Suprapubic skin (tissue), 4 donors: ENCODE results near the gene APC2. TPM values are rescaled to one million over a fixed set of nuclear protein-coding genes. Genes with fewer than 3 reads are reported as not detected.

Source experiments
- DNase-seq, 2 donors: peaks; one replicate each; pipeline ENCODE4 v3.0.0-alpha.2; 2019; ENCODE audit warnings: low spot score in 2 of 2
- H3K27ac ChIP-seq: fragments of 200-600 bp; sonication (generic); one replicate; pipeline ENCODE4 v1.5.1; 2019
- H3K27me3 ChIP-seq: fragments of 200-600 bp; sonication (generic); one replicate; pipeline ENCODE4 v1.5.1; 2019
- H3K36me3 ChIP-seq: fragments of 200-600 bp; sonication (generic); one replicate; pipeline ENCODE4 v1.5.1; 2019
- H3K4me1 ChIP-seq: fragments of 200-600 bp; sonication (generic); one replicate; pipeline ENCODE4 v1.5.1; 2019
- H3K4me3 ChIP-seq: fragments of 200-600 bp; sonication (generic); one replicate; pipeline ENCODE4 v1.5.1; 2019; ENCODE audit warnings: mild to moderate bottlenecking
- H3K9me3 ChIP-seq: fragments of 200-600 bp; sonication (generic); one replicate; pipeline ENCODE4 v1.5.1; 2019
- EP300 ChIP-seq: sonication (generic); formaldehyde crosslinking; IDR thresholded peaks from one replicate; pipeline ENCODE4 v1.6.1; 2017; ENCODE audit warnings: antibody characterized with exemption
- POLR2A ChIP-seq, 2 donors: fragments of 450-650 bp; IDR thresholded peaks; one replicate each; pipeline ENCODE4 v1.6.1; 2017; ENCODE audit warnings: antibody characterized with exemption in 2 of 2, mild to moderate bottlenecking in 2 of 2, moderate library complexity in 2 of 2
- POLR2AphosphoS5 ChIP-seq, 3 donors: sonication (generic); formaldehyde crosslinking; IDR thresholded peaks; one replicate each; pipeline ENCODE4 v1.6.1; 2017; ENCODE audit warnings: antibody characterized with exemption in 3 of 3
- WGBS: methylation state at CpG from one replicate; pipeline ENCODE4 v1.1.5; 2018; 5-methylcytosine and 5-hydroxymethylcytosine counted together
- total RNA-seq, 4 donors: library from RNA; depleted of rRNA; stranded (reverse); fragments of >200 nt; gene quantifications; one replicate each; pipeline ENCODE4 v1.1.0, GENCODE V29; 2016
- TF ChIP-seq, protein P1 (sequence below), 2 donors: fragments of 200-600 bp in 1 of 2; fragments of 450-650 bp in 1 of 2; sonication (generic) in 1 of 2; IDR thresholded peaks; one replicate each; pipeline ENCODE4 v1.5.1; 2016 to 2019; ENCODE audit warnings: antibody characterized with exemption in 2 of 2, mild to moderate bottlenecking in 1 of 2, moderate library complexity in 1 of 2

Gene APC2
- total RNA-seq, 4 donors from 2014 or later: 0.08 to 0.30 (median 0.26) TPM; not detected in 1

GRCh38 chr19:1471515-1472160 is 21.7 kb downstream of the APC2 start:
- H3K4me1 ChIP-seq: peaks cover 65% of the 10 kb centered on the region
- H3K27me3 ChIP-seq: peaks cover 74% of the 10 kb centered on the region
- no peaks in the 10 kb centered on the region for H3K9me3 ChIP-seq
- TF ChIP-seq POLR2A (IDR thresholded peaks at IDR 0.05) (no peak), POLR2AphosphoS5 (IDR thresholded peaks at IDR 0.05) (no peak), EP300 (no peak)
- TF ChIP-seq, protein P1, sequence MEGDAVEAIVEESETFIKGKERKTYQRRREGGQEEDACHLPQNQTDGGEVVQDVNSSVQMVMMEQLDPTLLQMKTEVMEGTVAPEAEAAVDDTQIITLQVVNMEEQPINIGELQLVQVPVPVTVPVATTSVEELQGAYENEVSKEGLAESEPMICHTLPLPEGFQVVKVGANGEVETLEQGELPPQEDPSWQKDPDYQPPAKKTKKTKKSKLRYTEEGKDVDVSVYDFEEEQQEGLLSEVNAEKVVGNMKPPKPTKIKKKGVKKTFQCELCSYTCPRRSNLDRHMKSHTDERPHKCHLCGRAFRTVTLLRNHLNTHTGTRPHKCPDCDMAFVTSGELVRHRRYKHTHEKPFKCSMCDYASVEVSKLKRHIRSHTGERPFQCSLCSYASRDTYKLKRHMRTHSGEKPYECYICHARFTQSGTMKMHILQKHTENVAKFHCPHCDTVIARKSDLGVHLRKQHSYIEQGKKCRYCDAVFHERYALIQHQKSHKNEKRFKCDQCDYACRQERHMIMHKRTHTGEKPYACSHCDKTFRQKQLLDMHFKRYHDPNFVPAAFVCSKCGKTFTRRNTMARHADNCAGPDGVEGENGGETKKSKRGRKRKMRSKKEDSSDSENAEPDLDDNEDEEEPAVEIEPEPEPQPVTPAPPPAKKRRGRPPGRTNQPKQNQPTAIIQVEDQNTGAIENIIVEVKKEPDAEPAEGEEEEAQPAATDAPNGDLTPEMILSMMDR (IDR thresholded peaks at IDR 0.05): no peak
- peaks cover 9% of the 10 kb centered on the region for H3K36me3 ChIP-seq
- H3K4me3 ChIP-seq: peak overlapping the region; percentile 51
- no CpG with 5 or more reads among the region's 24 CpGs for WGBS
- no peak for DNase-seq
- no peak overlapping the region for H3K27ac ChIP-seq

- H3K4me1 ChIP-seq: peaks cover 61% of the 10 kb centered on the region
- TF ChIP-seq EP300 (no peak), POLR2A (IDR thresholded peaks at IDR 0.05) (no peak), POLR2AphosphoS5 (IDR thresholded peaks at IDR 0.05) (no peak)
- TF ChIP-seq, protein P1 (IDR thresholded peaks at IDR 0.05): no peak
- DNase-seq: no peak
- H3K36me3 ChIP-seq: peaks cover 9% of the 10 kb centered on the region
- H3K27me3 ChIP-seq: peaks cover 66% of the 10 kb centered on the region
- no peaks in the 10 kb centered on the region for H3K9me3 ChIP-seq
- WGBS: 43% methylated on average over 24 of the region's 44 CpGs
- H3K27ac ChIP-seq: no peak overlapping the region
- no peak overlapping the region for H3K4me3 ChIP-seq
Measured at GRCh38 chr19:1472231-1473084, 22.5 kb downstream of the APC2 start.

DNA sequence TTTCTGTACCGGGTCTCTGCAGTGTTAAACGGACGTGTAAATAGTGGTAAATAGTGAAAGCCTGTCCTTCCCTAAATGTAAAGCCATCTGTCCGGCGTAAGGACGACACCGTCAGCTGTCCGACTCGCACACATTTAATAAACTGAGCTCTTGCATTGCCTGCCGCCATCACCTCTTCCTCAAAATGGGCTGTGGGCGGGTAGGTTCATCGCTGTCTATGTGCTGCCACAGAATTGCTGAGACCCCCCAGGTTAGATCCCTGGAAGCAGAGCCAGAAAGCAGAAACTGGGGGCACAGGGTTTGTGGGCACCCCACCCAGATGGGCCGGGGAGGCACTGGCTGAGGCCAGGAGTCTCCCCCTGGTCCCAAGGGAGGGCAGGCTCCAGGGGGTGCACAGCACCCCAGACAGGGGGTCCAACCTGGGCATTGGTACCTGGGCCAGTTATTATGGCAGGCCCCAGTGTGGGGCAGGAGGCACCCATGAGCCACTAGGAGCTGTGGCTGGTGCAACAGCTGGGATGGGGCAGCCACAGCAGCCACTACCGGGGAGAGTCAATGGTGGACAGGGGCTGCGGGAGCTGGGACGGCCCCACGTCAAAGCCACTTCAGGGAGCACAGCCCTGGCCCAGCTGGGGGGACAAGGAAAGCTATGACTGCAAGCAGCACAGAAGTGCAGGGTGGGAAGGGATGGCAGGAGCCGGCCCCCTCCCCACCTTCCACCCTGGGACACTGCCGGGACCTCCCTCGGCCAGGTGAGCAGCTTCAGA is 23.3 kb downstream of the APC2 start:
- H3K4me1 ChIP-seq: peaks cover 61% of the 10 kb centered on the region
- no peak overlapping the region for H3K27ac ChIP-seq
- no peak overlapping the region for H3K4me3 ChIP-seq
- no peak for DNase-seq
- TF ChIP-seq, protein P1 (IDR thresholded peaks at IDR 0.05): no peak
- H3K36me3 ChIP-seq: peaks cover 9% of the 10 kb centered on the region
- H3K9me3 ChIP-seq: no peaks in the 10 kb centered on the region
- WGBS: 72% methylated on average over 17 of the region's 20 CpGs
- peaks cover 58% of the 10 kb centered on the region for H3K27me3 ChIP-seq

- peaks cover 9% of the 10 kb centered on the region for H3K36me3 ChIP-seq
- peaks cover 49% of the 10 kb centered on the region for H3K27me3 ChIP-seq
- H3K9me3 ChIP-seq: no peaks in the 10 kb centered on the region
- H3K4me3 ChIP-seq: no peak overlapping the region
- WGBS: 75% methylated on average over 11 of the region's 31 CpGs
- no peak overlapping the region for H3K27ac ChIP-seq
- H3K4me1 ChIP-seq: peaks cover 58% of the 10 kb centered on the region
- TF ChIP-seq EP300: no peak
- TF ChIP-seq POLR2AphosphoS5 (IDR thresholded peaks at IDR 0.05): no peak
- TF ChIP-seq, protein P1 (IDR thresholded peaks at IDR 0.05): no peak
- TF ChIP-seq POLR2A (IDR thresholded peaks at IDR 0.05): no peak
- DNase-seq: no peak
Measured at GRCh38 chr19:1474011-1474764, 24.3 kb downstream of the APC2 start.
